Erythroblast (primary cell): ENCODE measurements around the gene SYT5.
"Not testable (repeated sequence)": the region's sequence is repeated elsewhere in the genome, so short reads cannot be mapped to it uniquely, and the experiment has no call there.

Experiments used
- DNase-seq, 2 experiments: peaks; one replicate each; lab custom pipeline; 2025; lab: John Stamatoyannopoulos, UW
- GATA1 ChIP-seq: IDR thresholded peaks from 2 replicates; pipeline ENCODE4 v1.6.1; 2011; ENCODE audit warnings: low read depth, mild to moderate bottlenecking, control low read depth, low read length, moderate library complexity
- POLR2A ChIP-seq: IDR thresholded peaks from 2 replicates; pipeline ENCODE4 v1.6.1; 2011; ENCODE audit warnings: mild to moderate bottlenecking, low read length

The SYT5 gene

GRCh38 chr19:55169136-55169535 is 11.0 kb downstream of the SYT5 start:
- no peak for DNase-seq

GRCh38 chr19:55166530-55167268 is 13.4 kb downstream of the SYT5 start, which contains the start of gene DNAAF3:
TSS of gene DNAAF3 (minus strand) at chr19:55166613. CDS start at chr19:55166413, 200 bp downstream.
- DNase-seq, result peak; percentile 97 to 98
- TF ChIP-seq GATA1, result no peak
- TF ChIP-seq POLR2A, result no peak

More at GRCh38 chr19:55169136-55169535, 11.0 kb downstream of the SYT5 start:
- TF ChIP-seq GATA1, result no peak
- no peak for TF ChIP-seq POLR2A

GRCh38 chr19:55165952-55166529 is 14.0 kb downstream of the SYT5 start:
- DNase-seq, result peak; percentile 85

GRCh38 chr19:55161571-55162322 is 18.3 kb downstream of the SYT5 start:
- TF ChIP-seq POLR2A (no peak), GATA1 (no peak)

More at GRCh38 chr19:55165952-55166529, 14.0 kb downstream of the SYT5 start:
- TF ChIP-seq GATA1 (no peak), POLR2A (no peak)

GRCh38 chr19:55160986-55161365 is 19.1 kb downstream of the SYT5 start:
- no peak for DNase-seq
- TF ChIP-seq GATA1, result no peak
- no peak for TF ChIP-seq POLR2A

More at GRCh38 chr19:55161571-55162322, 18.3 kb downstream of the SYT5 start:
- no peak for DNase-seq

GRCh38 chr19:55160128-55160985 is 19.7 kb downstream of the SYT5 start:
- peak; percentile 92 to 97 for DNase-seq

GRCh38 chr19:55158848-55159749 is 21.0 kb downstream of the SYT5 start:
- peak; percentile 94 to 97 for DNase-seq
- TF ChIP-seq GATA1 (peak; percentile 39), POLR2A (no peak)

More at GRCh38 chr19:55160128-55160985, 19.7 kb downstream of the SYT5 start:
- TF ChIP-seq POLR2A, result no peak
- TF ChIP-seq GATA1, result no peak

GRCh38 chr19:55158423-55158822 is 21.7 kb downstream of the SYT5 start:
- no peak for TF ChIP-seq POLR2A
- no peak for TF ChIP-seq GATA1

GRCh38 chr19:55157064-55157908 is 22.8 kb downstream of the SYT5 start, which contains the start of gene TNNI3:
TSS of gene TNNI3 (minus strand) at chr19:55157732. CDS start at chr19:55157589, 143 bp downstream.
- DNase-seq, result peak; percentile 24 to 67
- TF ChIP-seq POLR2A (no peak), GATA1 (no peak)

More at GRCh38 chr19:55158423-55158822, 21.7 kb downstream of the SYT5 start:
- no peak for DNase-seq

- peak; percentile 45 to 76 for DNase-seq
- TF ChIP-seq POLR2A, result no peak
- no peak for TF ChIP-seq GATA1
Measured at GRCh38 chr19:55156202-55157063, 23.7 kb downstream of the SYT5 start.

- DNase-seq, result not testable (repeated sequence)
Measured at GRCh38 chr19:55155784-55156183, 24.3 kb downstream of the SYT5 start.
